Sciatic nerve (tissue), 2 donors: ENCODE data around the gene CUZD1. TPM values are rescaled to one million over a fixed set of nuclear protein-coding genes. Genes with fewer than 3 reads are reported as not detected.
"Not testable (repeated sequence)": the region's sequence is repeated elsewhere in the genome, so short reads cannot be mapped to it uniquely, and the experiment has no call there.

ENCODE experiments used
- ATAC-seq: fragments of 200-7000 bp; cut with Tn5 transposase; one replicate; pipeline ENCODE4 v1.9.1; 2020; ENCODE audit warnings: mild to moderate bottlenecking, moderate library complexity
- DNase-seq: peaks from one replicate; pipeline ENCODE4 v3.0.0-alpha.2; 2020; ENCODE audit warnings: low spot score
- intact Hi-C: fragments of 100-400 bp; cut with DNase I; formaldehyde crosslinking; loops from one replicate; pipeline ENCODE4 v1.14.2; 2022
- total RNA-seq: library from RNA; stranded (reverse); fragmentation: NEBNext Ultra II Directional; extraction: Animal tissue kit (Norgen Biotek cat#: 25700); gene quantifications from one replicate; pipeline ENCODE4 v1.2.1, GENCODE V29; 2021
- donor health status: DM: no; HTN: no; CAD: no.
- donor health status: DM: no; HTN: no; CAD: no.

The CUZD1 gene
- total RNA-seq, 1 donor from 2014 or later, result 0.80 TPM

GRCh38 chr10:122859527-122859926, 13.9 kb upstream of the CUZD1 start:
- ATAC-seq (no peak), DNase-seq (no peak)
- intact Hi-C loops, result no loop called here

GRCh38 chr10:122858042-122858441, 12.4 kb upstream of the CUZD1 start:
- ATAC-seq, intact Hi-C loops, DNase-seq: not testable (repeated sequence)

- no peak for ATAC-seq
- no peak for DNase-seq
- intact Hi-C loops, result no loop called here
Measured at GRCh38 chr10:122856902-122857301, 11.2 kb upstream of the CUZD1 start.

- ATAC-seq (no peak), DNase-seq (no peak)
- intact Hi-C loops, result no loop called here
Measured at GRCh38 chr10:122855745-122856144, 10.1 kb upstream of the CUZD1 start.

- intact Hi-C loops, result no loop called here
- no peak for DNase-seq
- ATAC-seq, result no peak
Measured at GRCh38 chr10:122854648-122855047, 9.0 kb upstream of the CUZD1 start.

GRCh38 chr10:122853665-122854313, 8.1 kb upstream of the CUZD1 start:
- intact Hi-C loops, result no loop called here
- no peak for DNase-seq

GRCh38 chr10:122852261-122852660, 6.6 kb upstream of the CUZD1 start:
- intact Hi-C loops, result no loop called here
- ATAC-seq, result no peak

More at GRCh38 chr10:122853665-122854313, 8.1 kb upstream of the CUZD1 start:
- no peak for ATAC-seq

GRCh38 chr10:122850705-122851640, 5.3 kb upstream of the CUZD1 start:
- no peak for DNase-seq
- ATAC-seq, result no peak
- intact Hi-C loops, result no loop called here

More at GRCh38 chr10:122852261-122852660, 6.6 kb upstream of the CUZD1 start:
- no peak for DNase-seq

GRCh38 chr10:122849900-122850605, 4.4 kb upstream of the CUZD1 start:
- DNase-seq (no peak), ATAC-seq (no peak)
- intact Hi-C loops, result no loop called here

- intact Hi-C loops, result no loop called here
- ATAC-seq (no peak), DNase-seq (no peak)
Measured at GRCh38 chr10:122849090-122849489, 3.4 kb upstream of the CUZD1 start.

- intact Hi-C loops, result no loop called here
- no peak for DNase-seq
- no peak for ATAC-seq
Measured at GRCh38 chr10:122847782-122848604, 2.3 kb upstream of the CUZD1 start.

GRCh38 chr10:122844146-122844545, 1.5 kb downstream of the CUZD1 start:
- DNase-seq (no peak), ATAC-seq (no peak)
- intact Hi-C loops, result no loop called here

GRCh38 chr10:122841569-122841968, 4.1 kb downstream of the CUZD1 start:
- ATAC-seq (no peak), DNase-seq (no peak)
- intact Hi-C loops, result no loop called here

GRCh38 chr10:122839505-122839904, 6.2 kb downstream of the CUZD1 start:
- DNase-seq, result no peak
- ATAC-seq, result no peak
- intact Hi-C loops, result no loop called here

GRCh38 chr10:122838880-122839279, 6.8 kb downstream of the CUZD1 start:
- ATAC-seq (no peak), DNase-seq (no peak)
- intact Hi-C loops, result no loop called here

- DNase-seq, result no peak
- intact Hi-C loops, result no loop called here
- ATAC-seq, result no peak
Measured at GRCh38 chr10:122835908-122836307, 9.7 kb downstream of the CUZD1 start.

- no peak for ATAC-seq
- intact Hi-C loops, result no loop called here
- no peak for DNase-seq
Measured at GRCh38 chr10:122830965-122831353, 14.7 kb downstream of the CUZD1 start.

- no peak for ATAC-seq
- intact Hi-C loops, result no loop called here
- DNase-seq, result no peak
Measured at GRCh38 chr10:122830273-122830964, 15.2 kb downstream of the CUZD1 start.
